HepG2 (cell line): ENCODE data around the gene CRIM1. TPM values are rescaled to one million over a fixed set of nuclear protein-coding genes. Genes with fewer than 3 reads are reported as not detected.

Experiments used
- DNMT3B ChIP-seq: conservative IDR thresholded peaks from 2 replicates; pipeline ENCODE4 v1.6.1; 2016; ENCODE audit warnings: missing biosample characterization, control low read depth
- HNF4G ChIP-seq, 2 experiments: sonication (generic) in 1 of 2; formaldehyde crosslinking in 1 of 2; IDR thresholded peaks; 2 replicates each; pipeline versions ENCODE4 v1.4.0 to v1.6.1; 2011 to 2020; ENCODE audit warnings: borderline replicate concordance in 2 of 2, low read depth in 2 of 2, mild to moderate bottlenecking in 2 of 2, low read length in 1 of 2, missing genetic modification reagents in 1 of 2, moderate library complexity in 1 of 2
- LCORL ChIP-seq, 2 experiments: fragments of 450-650 bp in 1 of 2; sonication (generic) in 1 of 2; formaldehyde crosslinking in 1 of 2; IDR thresholded peaks; 2 replicates each; pipeline versions ENCODE4 v1.5.0 to v1.6.1; 2017 to 2020; ENCODE audit warnings: antibody characterized with exemption in 1 of 2, missing genetic modification reagents in 1 of 2
- MEF2D ChIP-seq: sonication (generic); formaldehyde crosslinking; IDR thresholded peaks from 2 replicates; pipeline ENCODE4 v1.5.1; 2020; ENCODE audit warnings: mild to moderate bottlenecking, missing genetic modification reagents
- MIER2 ChIP-seq: IDR thresholded peaks from 2 replicates; pipeline ENCODE4 v1.6.1; 2016; ENCODE audit warnings: missing biosample characterization, missing genetic modification reagents
- MXD4 ChIP-seq: IDR thresholded peaks from 2 replicates; pipeline ENCODE4 v1.6.1; 2016; ENCODE audit warnings: mild to moderate bottlenecking, missing biosample characterization, missing genetic modification reagents
- NFATC3 ChIP-seq: sonication (generic); formaldehyde crosslinking; IDR thresholded peaks from 2 replicates; pipeline ENCODE4 v1.5.1; 2020; ENCODE audit warnings: mild to moderate bottlenecking, missing genetic modification reagents
- POLR2AphosphoS5 ChIP-seq: IDR thresholded peaks from 2 replicates; pipeline ENCODE4 v1.6.1; 2012; ENCODE audit warnings: low read depth, low read length
- PRMT3 ChIP-seq: sonication (generic); formaldehyde crosslinking; IDR thresholded peaks from 2 replicates; pipeline ENCODE4 v1.8.1; 2022; ENCODE audit warnings: low read depth, mild to moderate bottlenecking, moderate library complexity, missing genetic modification reagents, borderline replicate concordance
- STAG1 ChIP-seq: sonication (generic); formaldehyde crosslinking; IDR thresholded peaks from 2 replicates; pipeline ENCODE4 v1.4.0; 2020; ENCODE audit warnings: missing genetic modification reagents
- TRIM24 ChIP-seq: sonication (generic); formaldehyde crosslinking; IDR thresholded peaks from 2 replicates; pipeline ENCODE4 v1.8.0; 2022; ENCODE audit warnings: mild to moderate bottlenecking, missing genetic modification reagents
- ZNF33A ChIP-seq: sonication (generic); formaldehyde crosslinking; IDR thresholded peaks from 2 replicates; pipeline ENCODE4 v1.5.1; 2020; ENCODE audit warnings: missing genetic modification reagents, mild to moderate bottlenecking, moderate library complexity, borderline replicate concordance
- polyA plus RNA-seq, 8 experiments: library from polyadenylated mRNA; depleted of rRNA in 3 of 8; stranded (reverse) in 7 of 8; unstranded in 1 of 8; fragments of >200 nt; fragmentation: Illumina TruSeq in 4 of 8; extraction: Trizol in 4 of 8; gene quantifications; 2 replicates each; pipeline versions ENCODE4 v1.2.1 to v1.2.3, GENCODE V29; 2011 to 2016; ENCODE audit warnings: low read depth in 4 of 8, missing spikeins in 1 of 8, mixed read lengths in 1 of 8; ENCODE audit not compliant: insufficient read depth in 1 of 8
- total RNA-seq, 5 experiments: library from RNA; depleted of rRNA; stranded (reverse); fragments of >200 nt; fragmentation: Illumina TruSeq; extraction: Trizol; gene quantifications; 2 replicates each; pipeline ENCODE4 v1.2.3, GENCODE V29; 2016; ENCODE audit warnings: low read depth in 1 of 5
- TF ChIP-seq, protein P1 (sequence below): sonication (generic); formaldehyde crosslinking; IDR thresholded peaks from 2 replicates; pipeline ENCODE4 v1.5.0; 2020; ENCODE audit warnings: missing genetic modification reagents
- TF ChIP-seq, protein P2 (sequence below): sonication (generic); formaldehyde crosslinking; IDR thresholded peaks from 2 replicates; pipeline ENCODE4 v1.5.1; 2020; ENCODE audit warnings: missing genetic modification reagents, mild to moderate bottlenecking, borderline replicate concordance
- TF ChIP-seq, protein P3 (sequence below): sonication (generic); formaldehyde crosslinking; IDR thresholded peaks from 2 replicates; pipeline ENCODE4 v1.5.1; 2020; ENCODE audit warnings: missing genetic modification reagents, mild to moderate bottlenecking, borderline replicate concordance
- TF ChIP-seq, protein P4 (sequence below): sonication (generic); formaldehyde crosslinking; IDR thresholded peaks from 2 replicates; pipeline ENCODE4 v1.8.1; 2023; ENCODE audit warnings: mild to moderate bottlenecking, missing genetic modification reagents, borderline replicate concordance
- TF ChIP-seq, protein P5 (sequence below): IDR thresholded peaks from 2 replicates; pipeline ENCODE4 v1.6.1; 2018; ENCODE audit warnings: missing genetic modification reagents
- TF ChIP-seq, protein P6 (sequence below): sonication (generic); formaldehyde crosslinking; IDR thresholded peaks from 2 replicates; pipeline ENCODE4 v1.5.1; 2020; ENCODE audit warnings: mild to moderate bottlenecking, missing genetic modification reagents, moderate library complexity
- TF ChIP-seq, protein P7 (sequence below): sonication (generic); formaldehyde crosslinking; IDR thresholded peaks from 2 replicates; pipeline ENCODE4 v1.9.0; 2021; ENCODE audit warnings: missing genetic modification reagents, borderline replicate concordance

CRIM1 gene
- total and polyA plus RNA-seq, 2 of the 13 experiments (the other 11 are each of a cell fraction or from before 2014, with no cell fraction given) = 39.1 to 69.9 TPM

DNA sequence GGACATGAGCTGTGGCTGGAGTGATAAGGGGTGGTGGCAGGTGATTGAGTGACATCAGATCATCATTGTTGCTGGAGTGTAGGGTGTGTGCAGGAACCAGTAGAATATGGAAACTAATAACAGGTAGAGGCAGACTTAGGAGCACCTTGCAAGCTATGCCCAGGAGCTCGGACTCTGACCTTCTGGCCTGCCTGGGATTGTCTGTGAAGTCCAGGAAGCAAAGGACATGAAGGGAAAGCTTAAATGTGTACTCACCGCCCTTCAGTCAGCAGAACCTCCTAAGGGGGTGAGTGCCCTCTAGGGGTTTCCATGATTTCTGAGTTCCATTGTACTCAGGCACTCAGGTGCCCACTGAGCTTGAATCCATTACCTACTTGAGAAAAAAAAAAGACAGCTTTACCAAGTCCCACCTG lies 104.2 kb downstream of the CRIM1 start (continued):
- peak; percentile 64; the same call in 1 of the 2 replicates for TF ChIP-seq PRMT3
- no peak for TF ChIP-seq DNMT3B
- no peak for TF ChIP-seq MIER2
- peak; percentile 89 for TF ChIP-seq STAG1 (CRISPR knock-in tag)
- TF ChIP-seq, protein P1, sequence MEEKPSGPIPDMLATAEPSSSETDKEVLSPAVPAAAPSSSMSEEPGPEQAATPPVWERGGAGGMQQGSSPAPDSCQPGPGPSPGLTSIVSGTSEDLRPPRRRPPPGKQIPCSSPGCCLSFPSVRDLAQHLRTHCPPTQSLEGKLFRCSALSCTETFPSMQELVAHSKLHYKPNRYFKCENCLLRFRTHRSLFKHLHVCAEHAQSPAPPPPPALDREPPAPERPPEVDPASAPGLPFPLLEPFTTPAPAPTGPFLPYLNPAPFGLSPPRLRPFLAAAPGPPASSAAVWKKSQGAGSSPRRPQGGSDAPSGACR (CRISPR knock-in tag) = no peak
- TF ChIP-seq, protein P2, sequence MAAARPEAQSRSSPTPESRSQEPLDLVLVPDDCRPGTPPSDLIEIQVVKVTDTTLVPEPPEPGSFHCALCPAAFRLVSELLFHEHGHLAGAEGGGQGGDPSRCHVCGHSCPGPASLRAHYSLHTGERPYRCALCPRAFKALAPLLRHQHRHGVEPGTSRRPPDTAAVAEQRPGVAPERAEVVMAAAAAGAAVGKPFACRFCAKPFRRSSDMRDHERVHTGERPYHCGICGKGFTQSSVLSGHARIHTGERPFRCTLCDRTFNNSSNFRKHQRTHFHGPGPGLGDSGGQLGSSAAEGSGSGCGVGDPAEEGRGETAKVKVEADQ (CRISPR knock-in tag) = no peak
- TF ChIP-seq, protein P3, sequence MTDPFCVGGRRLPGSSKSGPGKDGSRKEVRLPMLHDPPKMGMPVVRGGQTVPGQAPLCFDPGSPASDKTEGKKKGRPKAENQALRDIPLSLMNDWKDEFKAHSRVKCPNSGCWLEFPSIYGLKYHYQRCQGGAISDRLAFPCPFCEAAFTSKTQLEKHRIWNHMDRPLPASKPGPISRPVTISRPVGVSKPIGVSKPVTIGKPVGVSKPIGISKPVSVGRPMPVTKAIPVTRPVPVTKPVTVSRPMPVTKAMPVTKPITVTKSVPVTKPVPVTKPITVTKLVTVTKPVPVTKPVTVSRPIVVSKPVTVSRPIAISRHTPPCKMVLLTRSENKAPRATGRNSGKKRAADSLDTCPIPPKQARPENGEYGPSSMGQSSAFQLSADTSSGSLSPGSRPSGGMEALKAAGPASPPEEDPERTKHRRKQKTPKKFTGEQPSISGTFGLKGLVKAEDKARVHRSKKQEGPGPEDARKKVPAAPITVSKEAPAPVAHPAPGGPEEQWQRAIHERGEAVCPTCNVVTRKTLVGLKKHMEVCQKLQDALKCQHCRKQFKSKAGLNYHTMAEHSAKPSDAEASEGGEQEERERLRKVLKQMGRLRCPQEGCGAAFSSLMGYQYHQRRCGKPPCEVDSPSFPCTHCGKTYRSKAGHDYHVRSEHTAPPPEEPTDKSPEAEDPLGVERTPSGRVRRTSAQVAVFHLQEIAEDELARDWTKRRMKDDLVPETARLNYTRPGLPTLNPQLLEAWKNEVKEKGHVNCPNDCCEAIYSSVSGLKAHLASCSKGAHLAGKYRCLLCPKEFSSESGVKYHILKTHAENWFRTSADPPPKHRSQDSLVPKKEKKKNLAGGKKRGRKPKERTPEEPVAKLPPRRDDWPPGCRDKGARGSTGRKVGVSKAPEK = no peak; the same call in 1 of the 2 replicates
- no peak for TF ChIP-seq NFATC3
- TF ChIP-seq POLR2AphosphoS5 = no peak
- TF ChIP-seq, protein P4, sequence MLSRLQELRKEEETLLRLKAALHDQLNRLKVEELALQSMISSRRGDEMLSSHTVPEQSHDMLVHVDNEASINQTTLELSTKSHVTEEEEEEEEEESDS = no peak
- TF ChIP-seq, protein P5, sequence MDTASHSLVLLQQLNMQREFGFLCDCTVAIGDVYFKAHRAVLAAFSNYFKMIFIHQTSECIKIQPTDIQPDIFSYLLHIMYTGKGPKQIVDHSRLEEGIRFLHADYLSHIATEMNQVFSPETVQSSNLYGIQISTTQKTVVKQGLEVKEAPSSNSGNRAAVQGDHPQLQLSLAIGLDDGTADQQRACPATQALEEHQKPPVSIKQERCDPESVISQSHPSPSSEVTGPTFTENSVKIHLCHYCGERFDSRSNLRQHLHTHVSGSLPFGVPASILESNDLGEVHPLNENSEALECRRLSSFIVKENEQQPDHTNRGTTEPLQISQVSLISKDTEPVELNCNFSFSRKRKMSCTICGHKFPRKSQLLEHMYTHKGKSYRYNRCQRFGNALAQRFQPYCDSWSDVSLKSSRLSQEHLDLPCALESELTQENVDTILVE = no peak
- TF ChIP-seq HNF4G (IDR thresholded peaks at IDR 0.05; ENCODE audit: borderline replicate concordance, low read depth, low read length) = peak; percentile 78; the same call in 1 of the 2 replicates
- peak; percentile 60; the same call in 1 of the 2 replicates for TF ChIP-seq HNF4G (CRISPR knock-in tag; IDR thresholded peaks at IDR 0.05; ENCODE audit: borderline replicate concordance, low read depth)
- no peak for TF ChIP-seq TRIM24 (CRISPR knock-in tag)
- TF ChIP-seq MEF2D (CRISPR knock-in tag) = peak; percentile 79; the same call in 1 of the 2 replicates
- no peak for TF ChIP-seq ZNF33A (CRISPR knock-in tag)
- TF ChIP-seq MXD4 (CRISPR knock-in tag) = no peak; the same call in 1 of the 2 replicates
- TF ChIP-seq LCORL (IDR thresholded peaks at IDR 0.05) = no peak
- peak; percentile 40; the same call in 1 of the 2 replicates for TF ChIP-seq LCORL (CRISPR knock-in tag; IDR thresholded peaks at IDR 0.05)
- TF ChIP-seq, protein P6, sequence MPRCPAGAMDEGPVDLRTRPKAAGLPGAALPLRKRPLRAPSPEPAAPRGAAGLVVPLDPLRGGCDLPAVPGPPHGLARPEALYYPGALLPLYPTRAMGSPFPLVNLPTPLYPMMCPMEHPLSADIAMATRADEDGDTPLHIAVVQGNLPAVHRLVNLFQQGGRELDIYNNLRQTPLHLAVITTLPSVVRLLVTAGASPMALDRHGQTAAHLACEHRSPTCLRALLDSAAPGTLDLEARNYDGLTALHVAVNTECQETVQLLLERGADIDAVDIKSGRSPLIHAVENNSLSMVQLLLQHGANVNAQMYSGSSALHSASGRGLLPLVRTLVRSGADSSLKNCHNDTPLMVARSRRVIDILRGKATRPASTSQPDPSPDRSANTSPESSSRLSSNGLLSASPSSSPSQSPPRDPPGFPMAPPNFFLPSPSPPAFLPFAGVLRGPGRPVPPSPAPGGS (CRISPR knock-in tag) = no peak
- TF ChIP-seq, protein P7, sequence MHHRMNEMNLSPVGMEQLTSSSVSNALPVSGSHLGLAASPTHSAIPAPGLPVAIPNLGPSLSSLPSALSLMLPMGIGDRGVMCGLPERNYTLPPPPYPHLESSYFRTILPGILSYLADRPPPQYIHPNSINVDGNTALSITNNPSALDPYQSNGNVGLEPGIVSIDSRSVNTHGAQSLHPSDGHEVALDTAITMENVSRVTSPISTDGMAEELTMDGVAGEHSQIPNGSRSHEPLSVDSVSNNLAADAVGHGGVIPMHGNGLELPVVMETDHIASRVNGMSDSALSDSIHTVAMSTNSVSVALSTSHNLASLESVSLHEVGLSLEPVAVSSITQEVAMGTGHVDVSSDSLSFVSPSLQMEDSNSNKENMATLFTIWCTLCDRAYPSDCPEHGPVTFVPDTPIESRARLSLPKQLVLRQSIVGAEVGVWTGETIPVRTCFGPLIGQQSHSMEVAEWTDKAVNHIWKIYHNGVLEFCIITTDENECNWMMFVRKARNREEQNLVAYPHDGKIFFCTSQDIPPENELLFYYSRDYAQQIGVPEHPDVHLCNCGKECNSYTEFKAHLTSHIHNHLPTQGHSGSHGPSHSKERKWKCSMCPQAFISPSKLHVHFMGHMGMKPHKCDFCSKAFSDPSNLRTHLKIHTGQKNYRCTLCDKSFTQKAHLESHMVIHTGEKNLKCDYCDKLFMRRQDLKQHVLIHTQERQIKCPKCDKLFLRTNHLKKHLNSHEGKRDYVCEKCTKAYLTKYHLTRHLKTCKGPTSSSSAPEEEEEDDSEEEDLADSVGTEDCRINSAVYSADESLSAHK (CRISPR knock-in tag) = no peak
